Uterus (tissue), 4 donors: Measurements from ENCODE around the gene MET. TPM values are rescaled to one million over a fixed set of nuclear protein-coding genes. Genes with fewer than 3 reads are reported as not detected.

Experiments
- DNase-seq, 2 donors: peaks; one replicate each; pipeline ENCODE4 v3.0.0-alpha.2; 2019 to 2020
- H3K27ac ChIP-seq, 2 donors: fragments of 200-600 bp; sonication (generic); 1 replicate in 1 of 2; 2 replicates in 1 of 2; pipeline ENCODE4 v1.5.1; 2016 to 2018
- H3K27me3 ChIP-seq, 2 donors: fragments of 200-600 bp; sonication (generic); one replicate each; pipeline ENCODE4 v1.5.1; 2018 to 2019; ENCODE audit warnings: control low read depth in 1 of 2
- H3K36me3 ChIP-seq, 2 donors: fragments of 200-600 bp; sonication (generic); one replicate each; pipeline ENCODE4 v1.5.1; 2019; ENCODE audit warnings: control low read depth in 1 of 2
- H3K4me1 ChIP-seq, 2 donors: fragments of 200-600 bp; sonication (generic); one replicate each; pipeline ENCODE4 v1.5.1; 2018 to 2019; ENCODE audit warnings: control low read depth in 1 of 2
- H3K4me3 ChIP-seq, 2 donors: fragments of 200-600 bp; sonication (generic); 1 replicate in 1 of 2; 2 replicates in 1 of 2; pipeline ENCODE4 v1.5.1; 2018 to 2019; ENCODE audit warnings: mild to moderate bottlenecking in 1 of 2
- H3K9me3 ChIP-seq, 2 donors: fragments of 200-600 bp; sonication (generic); one replicate each; pipeline ENCODE4 v1.5.1; 2019; ENCODE audit warnings: control low read depth in 1 of 2
- POLR2A ChIP-seq, 2 donors: fragments of 450-650 bp; IDR thresholded peaks; one replicate each; pipeline ENCODE4 v1.6.1; 2016; ENCODE audit warnings: antibody characterized with exemption in 2 of 2, mild to moderate bottlenecking in 1 of 2, moderate library complexity in 1 of 2
- intact Hi-C: fragments of 100-400 bp; cut with DNase I; formaldehyde crosslinking; loops from one replicate; pipeline ENCODE4 v1.15.1; 2023; ENCODE audit warnings: low total_unique reads
- total RNA-seq, 4 donors: library from RNA; depleted of rRNA in 3 of 4; stranded (reverse); fragments of >200 nt in 3 of 4; gene quantifications; one replicate each; pipeline versions ENCODE4 v1.1.0 to v1.2.4, GENCODE V29; 2014 to 2023
- TF ChIP-seq, protein P1 (sequence below), 4 experiments: fragments of 200-600 bp in 2 of 4; fragments of 450-650 bp in 2 of 4; sonication (generic) in 2 of 4; IDR thresholded peaks; one replicate each; pipeline ENCODE4 v1.5.1; 2016 to 2019; ENCODE audit warnings: antibody characterized with exemption in 4 of 4, mild to moderate bottlenecking in 2 of 4, moderate library complexity in 1 of 4
- donor health status: DM: yes; HTN: yes; CAD: no.

The MET gene
- total RNA-seq, 4 donors from 2014 or later: 13.8 to 37.2 (median 35.6) TPM

DNA sequence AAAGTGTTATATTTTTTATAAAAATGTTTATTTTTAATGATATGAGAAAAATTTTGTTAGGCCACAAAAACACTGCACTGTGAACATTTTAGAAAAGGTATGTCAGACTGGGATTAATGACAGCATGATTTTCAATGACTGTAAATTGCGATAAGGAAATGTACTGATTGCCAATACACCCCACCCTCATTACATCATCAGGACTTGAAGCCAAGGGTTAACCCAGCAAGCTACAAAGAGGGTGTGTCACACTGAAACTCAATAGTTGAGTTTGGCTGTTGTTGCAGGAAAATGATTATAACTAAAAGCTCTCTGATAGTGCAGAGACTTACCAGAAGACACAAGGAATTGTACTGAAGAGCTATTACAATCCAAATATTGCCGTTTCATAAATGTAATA is 125.6 kb downstream of the MET start:
- no peak overlapping the region for H3K4me3 ChIP-seq
- H3K27me3 ChIP-seq: no peaks in the 10 kb centered on the region
- H3K4me1 ChIP-seq: no peaks in the 10 kb centered on the region
- intact Hi-C loops: no loop called here
- H3K27ac ChIP-seq: no peak overlapping the region
- no peak for TF ChIP-seq POLR2A (IDR thresholded peaks at IDR 0.05)
- TF ChIP-seq, protein P1, sequence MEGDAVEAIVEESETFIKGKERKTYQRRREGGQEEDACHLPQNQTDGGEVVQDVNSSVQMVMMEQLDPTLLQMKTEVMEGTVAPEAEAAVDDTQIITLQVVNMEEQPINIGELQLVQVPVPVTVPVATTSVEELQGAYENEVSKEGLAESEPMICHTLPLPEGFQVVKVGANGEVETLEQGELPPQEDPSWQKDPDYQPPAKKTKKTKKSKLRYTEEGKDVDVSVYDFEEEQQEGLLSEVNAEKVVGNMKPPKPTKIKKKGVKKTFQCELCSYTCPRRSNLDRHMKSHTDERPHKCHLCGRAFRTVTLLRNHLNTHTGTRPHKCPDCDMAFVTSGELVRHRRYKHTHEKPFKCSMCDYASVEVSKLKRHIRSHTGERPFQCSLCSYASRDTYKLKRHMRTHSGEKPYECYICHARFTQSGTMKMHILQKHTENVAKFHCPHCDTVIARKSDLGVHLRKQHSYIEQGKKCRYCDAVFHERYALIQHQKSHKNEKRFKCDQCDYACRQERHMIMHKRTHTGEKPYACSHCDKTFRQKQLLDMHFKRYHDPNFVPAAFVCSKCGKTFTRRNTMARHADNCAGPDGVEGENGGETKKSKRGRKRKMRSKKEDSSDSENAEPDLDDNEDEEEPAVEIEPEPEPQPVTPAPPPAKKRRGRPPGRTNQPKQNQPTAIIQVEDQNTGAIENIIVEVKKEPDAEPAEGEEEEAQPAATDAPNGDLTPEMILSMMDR (IDR thresholded peaks at IDR 0.05): no peak
- H3K36me3 ChIP-seq: no peaks in the 10 kb centered on the region
- DNase-seq: no peak
- no peaks in the 10 kb centered on the region for H3K9me3 ChIP-seq

DNA sequence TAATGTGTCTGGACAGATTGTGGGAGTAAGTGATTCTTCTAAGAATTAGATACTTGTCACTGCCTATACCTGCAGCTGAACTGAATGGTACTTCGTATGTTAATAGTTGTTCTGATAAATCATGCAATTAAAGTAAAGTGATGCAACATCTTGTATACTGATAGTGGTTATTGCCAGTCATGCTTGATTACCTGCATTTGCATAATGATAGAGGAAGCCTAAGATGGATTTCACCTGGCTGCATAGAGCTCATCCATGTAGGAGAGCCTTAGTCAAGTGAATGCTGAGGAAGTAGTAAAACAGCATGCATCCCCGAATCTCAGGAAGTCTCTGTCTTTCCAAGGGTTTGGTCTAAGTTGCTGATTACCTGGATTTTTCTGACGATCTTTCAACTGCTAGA is 126.2 kb downstream of the MET start:
- TF ChIP-seq POLR2A (IDR thresholded peaks at IDR 0.05): no peak
- TF ChIP-seq, protein P1 (IDR thresholded peaks at IDR 0.05): no peak
- Histone ChIP-seq H3K9me3 (no peaks in the 10 kb centered on the region), H3K27ac (no peak overlapping the region), H3K4me1 (no peaks in the 10 kb centered on the region), H3K36me3 (no peaks in the 10 kb centered on the region), H3K27me3 (no peaks in the 10 kb centered on the region), H3K4me3 (no peak overlapping the region)
- intact Hi-C loops: no loop called here
- DNase-seq: no peak

DNA sequence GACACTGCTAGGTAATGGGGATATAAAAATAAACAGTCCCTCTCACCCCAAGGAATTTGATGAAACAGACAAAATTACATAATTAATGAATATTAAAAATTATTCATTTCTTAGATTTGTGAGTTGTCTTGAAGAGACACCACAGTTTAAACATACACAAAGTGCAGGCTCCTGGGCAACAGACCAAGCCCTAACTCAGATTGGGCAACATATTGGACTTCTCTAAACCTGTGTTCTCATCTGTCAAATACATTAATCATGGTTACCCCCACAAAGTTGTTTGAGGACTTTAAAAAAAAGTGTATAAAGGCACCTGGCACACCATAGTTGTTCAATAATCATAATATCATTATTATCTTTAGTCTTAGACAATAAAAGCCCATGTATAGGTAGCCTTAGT is 127.9 kb downstream of the MET start:
- Histone ChIP-seq H3K4me3 (no peak overlapping the region), H3K9me3 (no peaks in the 10 kb centered on the region), H3K4me1 (peaks cover 0 to 1% of the 10 kb centered on the region in 2 donors), H3K27me3 (no peaks in the 10 kb centered on the region), H3K36me3 (no peaks in the 10 kb centered on the region), H3K27ac (no peak overlapping the region)
- DNase-seq: no peak
- intact Hi-C loops: loop anchor here (10.0 kb wide), 2 partner anchors 205 to 545 kb away; no protein-coding TSS in a partner anchor
- TF ChIP-seq POLR2A (IDR thresholded peaks at IDR 0.05): no peak
- TF ChIP-seq, protein P1 (IDR thresholded peaks at IDR 0.05): no peak

DNA sequence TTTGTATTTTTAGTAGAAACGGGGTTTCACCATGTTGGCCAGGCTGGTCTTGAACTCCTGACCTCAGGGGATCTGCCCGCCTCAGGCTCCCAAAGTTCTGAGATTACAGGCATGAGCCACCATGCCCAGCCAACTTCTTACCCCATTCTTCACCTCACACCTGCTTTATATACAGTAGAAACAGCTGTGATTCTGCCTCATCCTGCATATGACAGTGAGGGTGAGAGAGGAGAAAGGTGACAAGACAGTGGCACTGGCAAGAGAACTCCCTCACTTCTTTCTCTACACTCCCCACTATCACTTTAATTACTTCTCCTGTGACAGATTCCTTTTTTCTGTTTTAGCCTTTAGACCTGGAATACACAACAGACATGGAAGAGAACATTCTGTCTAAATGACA is 128.6 kb downstream of the MET start:
- no peak for DNase-seq
- no peaks in the 10 kb centered on the region for H3K9me3 ChIP-seq
- no peak overlapping the region for H3K4me3 ChIP-seq
- H3K36me3 ChIP-seq: no peaks in the 10 kb centered on the region
- TF ChIP-seq, protein P1 (IDR thresholded peaks at IDR 0.05): no peak
- H3K4me1 ChIP-seq: peaks cover 0 to 4% of the 10 kb centered on the region in 2 donors
- intact Hi-C loops: loop anchor here (10.0 kb wide), 2 partner anchors 206 to 546 kb away; no protein-coding TSS in a partner anchor
- H3K27me3 ChIP-seq: no peaks in the 10 kb centered on the region
- no peak overlapping the region for H3K27ac ChIP-seq

DNA sequence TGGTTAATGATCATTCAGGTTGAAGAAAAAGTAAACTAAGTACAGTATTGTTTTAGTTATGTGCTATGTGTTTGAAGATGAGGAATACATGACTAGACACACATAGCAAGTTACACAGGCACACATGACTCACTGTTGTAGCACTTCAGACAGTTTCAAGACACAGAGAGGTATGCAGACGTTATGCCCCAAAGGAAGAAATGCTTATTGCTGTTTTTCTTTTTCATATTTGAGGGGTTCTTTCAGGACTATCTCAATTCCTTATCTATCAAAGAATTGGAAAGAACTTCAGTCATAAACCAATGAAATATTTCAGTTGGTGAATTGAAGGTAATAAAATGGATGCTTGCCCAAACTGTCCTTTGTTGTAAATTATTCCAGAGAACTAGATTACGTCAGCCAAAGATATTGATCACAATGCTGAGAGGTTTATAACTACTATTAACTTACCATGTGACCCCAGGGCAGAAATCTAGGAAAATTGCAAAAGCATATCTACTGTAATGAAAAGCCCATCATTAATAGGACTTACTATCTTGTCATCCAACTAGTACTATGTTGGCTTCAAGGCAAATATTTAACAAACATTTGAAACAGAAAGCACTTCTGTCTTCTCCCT is 129.2 kb downstream of the MET start:
- H3K27ac ChIP-seq: no peak overlapping the region
- TF ChIP-seq, protein P1 (IDR thresholded peaks at IDR 0.05): no peak
- TF ChIP-seq POLR2A (IDR thresholded peaks at IDR 0.05): no peak

More for the DNA sequence above, 129.2 kb downstream of the MET start:
- Histone ChIP-seq H3K36me3 (no peaks in the 10 kb centered on the region), H3K4me1 (peaks cover 0 to 4% of the 10 kb centered on the region in 2 donors), H3K9me3 (no peaks in the 10 kb centered on the region), H3K27me3 (no peaks in the 10 kb centered on the region), H3K4me3 (no peak overlapping the region)
- intact Hi-C loops: loop anchor here (10.0 kb wide), 2 partner anchors 206 to 546 kb away; no protein-coding TSS in a partner anchor
- no peak for DNase-seq
